Omental fat pad (tissue), 4 donors: ENCODE data around the gene ATP6V0A4. TPM values are rescaled to one million over a fixed set of nuclear protein-coding genes. Genes with fewer than 3 reads are reported as not detected.

Experiments
- ATAC-seq: fragments of 150-250 bp; one replicate; pipeline ENCODE4 v1.9.1; 2016; ENCODE audit warnings: mild to moderate bottlenecking, moderate library complexity; ENCODE audit not compliant: low FRiP score
- DNase-seq: peaks from one replicate; pipeline ENCODE4 v3.0.0-alpha.2; 2019; ENCODE audit warnings: low spot score
- total RNA-seq, 4 donors: library from RNA; depleted of rRNA; stranded (reverse); fragments of >200 nt; gene quantifications; one replicate each; pipeline ENCODE4 v1.1.0, GENCODE V29; 2016
- TF ChIP-seq, protein P1 (sequence below), 3 donors: fragments of 450-650 bp; IDR thresholded peaks; one replicate each; pipeline ENCODE4 v1.5.1; 2016 to 2017; ENCODE audit warnings: antibody characterized with exemption in 3 of 3, mild to moderate bottlenecking in 3 of 3, moderate library complexity in 2 of 3

ATP6V0A4 gene
- total RNA-seq, 4 donors from 2014 or later: not detected

DNA sequence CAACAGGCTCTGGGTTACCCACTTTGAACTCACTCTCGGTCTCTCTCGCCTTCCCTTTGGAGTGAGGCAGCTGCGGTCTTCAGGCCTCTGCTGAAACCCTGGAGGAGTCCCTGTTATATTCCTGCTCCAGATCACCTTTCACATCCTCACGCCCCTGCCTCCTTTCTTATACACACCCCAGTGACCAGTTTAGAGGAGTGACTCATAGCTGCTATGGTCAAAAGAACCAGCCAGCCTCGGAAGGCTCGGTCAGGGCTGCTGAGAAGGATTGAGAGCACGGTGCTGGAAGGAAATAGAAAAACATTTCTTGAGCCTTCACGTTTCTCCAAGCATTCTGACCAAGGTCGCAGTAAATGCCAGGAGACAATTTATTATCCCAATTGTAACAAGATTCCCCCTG lies 68.6 kb downstream of the ATP6V0A4 start:
- DNase-seq (no peak), ATAC-seq (no peak)
- TF ChIP-seq, protein P1, sequence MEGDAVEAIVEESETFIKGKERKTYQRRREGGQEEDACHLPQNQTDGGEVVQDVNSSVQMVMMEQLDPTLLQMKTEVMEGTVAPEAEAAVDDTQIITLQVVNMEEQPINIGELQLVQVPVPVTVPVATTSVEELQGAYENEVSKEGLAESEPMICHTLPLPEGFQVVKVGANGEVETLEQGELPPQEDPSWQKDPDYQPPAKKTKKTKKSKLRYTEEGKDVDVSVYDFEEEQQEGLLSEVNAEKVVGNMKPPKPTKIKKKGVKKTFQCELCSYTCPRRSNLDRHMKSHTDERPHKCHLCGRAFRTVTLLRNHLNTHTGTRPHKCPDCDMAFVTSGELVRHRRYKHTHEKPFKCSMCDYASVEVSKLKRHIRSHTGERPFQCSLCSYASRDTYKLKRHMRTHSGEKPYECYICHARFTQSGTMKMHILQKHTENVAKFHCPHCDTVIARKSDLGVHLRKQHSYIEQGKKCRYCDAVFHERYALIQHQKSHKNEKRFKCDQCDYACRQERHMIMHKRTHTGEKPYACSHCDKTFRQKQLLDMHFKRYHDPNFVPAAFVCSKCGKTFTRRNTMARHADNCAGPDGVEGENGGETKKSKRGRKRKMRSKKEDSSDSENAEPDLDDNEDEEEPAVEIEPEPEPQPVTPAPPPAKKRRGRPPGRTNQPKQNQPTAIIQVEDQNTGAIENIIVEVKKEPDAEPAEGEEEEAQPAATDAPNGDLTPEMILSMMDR (IDR thresholded peaks at IDR 0.05): no peak

DNA sequence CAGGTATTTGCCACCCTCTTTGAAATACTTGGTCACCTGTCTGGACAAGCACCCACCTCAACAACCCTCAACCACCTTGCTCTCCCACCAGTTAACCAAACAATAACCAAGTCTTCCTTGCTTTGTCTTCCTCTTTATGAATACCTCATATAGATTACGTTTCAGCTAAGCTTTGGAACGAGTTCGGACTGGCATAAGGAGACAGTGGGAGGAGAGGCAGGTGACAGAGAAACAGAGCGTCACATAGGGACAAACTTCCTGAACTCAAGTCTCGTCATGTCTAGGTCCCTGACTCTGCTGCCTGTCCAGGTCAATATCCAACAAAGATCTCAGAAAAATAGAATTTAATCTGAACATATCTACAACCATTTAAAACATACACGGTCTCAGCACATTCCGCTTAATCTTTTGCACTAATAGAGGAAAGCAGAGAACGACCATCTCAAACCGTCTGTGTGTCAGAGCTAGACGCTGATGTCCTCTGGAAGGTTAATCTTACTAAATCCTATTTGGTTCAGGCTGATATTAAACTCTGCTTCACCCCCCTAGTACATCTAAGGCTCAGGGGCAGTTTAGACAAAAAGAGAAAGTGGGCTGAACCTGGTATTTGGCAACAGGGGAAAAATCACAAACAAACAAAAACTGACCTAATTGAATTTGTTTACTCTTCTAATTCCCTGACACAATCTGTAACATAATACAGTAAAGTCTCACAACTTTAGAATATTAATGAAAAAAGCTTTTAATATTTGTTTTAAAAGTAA lies 70.5 kb downstream of the ATP6V0A4 start:
- TF ChIP-seq, protein P1 (IDR thresholded peaks at IDR 0.05): no peak
- no peak for ATAC-seq

DNA sequence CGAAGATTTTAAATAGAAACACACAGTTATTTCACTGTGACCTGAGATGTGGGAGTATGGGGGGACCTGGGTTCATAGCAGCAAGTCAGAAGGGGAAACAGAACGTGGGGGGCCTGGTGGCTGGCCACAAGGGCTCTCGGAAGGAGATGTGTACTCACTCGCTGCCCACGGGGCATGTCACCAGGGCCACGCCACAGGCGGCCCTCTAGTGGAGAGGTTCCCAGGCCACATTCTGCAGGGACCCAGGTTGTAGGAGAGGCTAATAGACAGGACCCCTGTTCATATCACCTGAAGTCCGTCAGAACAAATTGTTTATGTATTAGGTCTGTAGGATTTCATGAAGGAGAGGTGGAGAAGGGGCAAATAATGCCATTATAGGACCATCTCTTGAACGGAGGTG lies 71.7 kb downstream of the ATP6V0A4 start:
- TF ChIP-seq, protein P1 (IDR thresholded peaks at IDR 0.05): no peak
- no peak for ATAC-seq
- DNase-seq: no peak

More for the DNA sequence above, 70.5 kb downstream of the ATP6V0A4 start:
- no peak for DNase-seq

DNA sequence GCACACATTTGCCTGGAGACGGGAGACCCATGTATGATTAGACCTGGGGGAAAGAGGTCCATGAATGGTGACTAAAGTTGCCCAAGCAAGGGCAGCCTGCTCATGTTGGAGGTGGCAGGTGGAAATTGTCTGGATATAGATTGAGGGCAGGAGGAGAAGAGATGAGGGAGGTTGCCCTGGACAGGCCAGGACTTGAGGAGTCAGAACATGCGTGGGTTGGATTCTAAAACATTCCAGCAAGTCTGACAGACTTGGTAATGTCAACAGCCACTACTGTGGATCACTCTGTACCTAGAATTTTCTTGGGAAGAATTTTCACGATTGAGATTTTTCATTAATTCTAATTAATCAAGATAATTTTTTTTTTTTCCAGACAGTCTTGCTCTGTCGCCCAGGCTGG lies 77.7 kb downstream of the ATP6V0A4 start:
- TF ChIP-seq, protein P1 (IDR thresholded peaks at IDR 0.05): no peak
- DNase-seq: no peak
- ATAC-seq: no peak

DNA sequence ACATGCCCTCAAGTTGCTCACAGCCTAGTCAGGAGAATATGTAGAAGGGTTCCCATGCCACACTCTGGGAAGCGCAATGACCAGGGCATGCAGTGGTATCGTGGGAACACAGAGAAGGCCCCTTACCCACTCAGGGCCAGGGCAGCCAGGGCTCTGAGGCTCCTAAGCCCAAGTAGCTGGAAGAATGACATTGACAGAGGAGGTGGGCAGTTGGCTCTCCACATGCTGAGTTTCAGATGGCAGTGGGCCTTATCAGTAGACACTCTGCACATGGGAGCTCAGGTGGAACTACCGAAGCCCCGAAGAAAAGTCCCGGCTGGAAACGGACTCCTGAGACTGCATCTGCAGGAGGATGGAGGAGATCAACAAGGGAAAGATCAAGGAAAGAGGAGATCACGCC lies 81.1 kb downstream of the ATP6V0A4 start:
- TF ChIP-seq, protein P1 (IDR thresholded peaks at IDR 0.05): no peak
- ATAC-seq (no peak), DNase-seq (no peak)

DNA sequence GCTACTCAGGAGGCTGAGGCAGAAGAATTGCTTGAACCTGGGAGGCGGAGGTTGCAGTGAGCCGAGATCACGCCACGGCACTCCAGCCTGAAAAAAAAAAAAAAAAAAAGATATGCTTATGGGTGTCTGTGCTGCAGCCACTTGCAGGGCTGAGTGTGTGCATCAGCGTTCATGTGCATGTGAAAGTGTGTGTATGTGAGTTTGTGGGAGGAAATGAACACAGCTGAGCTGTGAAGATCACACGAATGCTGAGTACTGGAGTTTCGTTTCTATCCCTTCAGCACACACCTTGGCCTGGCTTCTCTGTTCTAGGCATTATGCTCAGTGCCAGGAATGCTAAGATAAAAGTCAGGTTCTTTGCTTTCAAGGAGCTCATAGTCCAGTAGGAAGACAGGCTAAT lies 84.8 kb downstream of the ATP6V0A4 start:
- ATAC-seq: no peak
- DNase-seq: no peak
- TF ChIP-seq, protein P1 (IDR thresholded peaks at IDR 0.05): no peak

DNA sequence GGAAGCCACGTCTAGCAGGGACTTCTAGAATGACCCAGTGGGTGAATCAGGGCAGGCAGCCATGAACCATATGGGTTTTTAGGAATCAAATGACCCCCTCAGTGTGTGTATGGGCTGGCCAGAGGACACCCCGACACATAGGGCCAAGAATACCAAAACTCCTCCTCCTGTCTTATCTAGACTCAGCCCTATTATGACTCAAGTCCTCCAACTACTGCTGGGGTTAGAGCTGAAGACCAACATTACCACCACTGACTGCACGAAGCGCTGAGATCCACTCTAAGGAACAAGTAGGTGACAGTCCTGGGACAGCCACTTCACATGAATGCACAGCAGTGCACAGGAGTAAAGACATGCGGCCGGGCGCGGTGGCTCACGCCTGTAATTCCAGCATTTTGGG lies 85.3 kb downstream of the ATP6V0A4 start:
- TF ChIP-seq, protein P1 (IDR thresholded peaks at IDR 0.05): no peak
- no peak for DNase-seq
- ATAC-seq: no peak
